ENCODE results near the gene MYO7B.

The MYO7B gene

DNA sequence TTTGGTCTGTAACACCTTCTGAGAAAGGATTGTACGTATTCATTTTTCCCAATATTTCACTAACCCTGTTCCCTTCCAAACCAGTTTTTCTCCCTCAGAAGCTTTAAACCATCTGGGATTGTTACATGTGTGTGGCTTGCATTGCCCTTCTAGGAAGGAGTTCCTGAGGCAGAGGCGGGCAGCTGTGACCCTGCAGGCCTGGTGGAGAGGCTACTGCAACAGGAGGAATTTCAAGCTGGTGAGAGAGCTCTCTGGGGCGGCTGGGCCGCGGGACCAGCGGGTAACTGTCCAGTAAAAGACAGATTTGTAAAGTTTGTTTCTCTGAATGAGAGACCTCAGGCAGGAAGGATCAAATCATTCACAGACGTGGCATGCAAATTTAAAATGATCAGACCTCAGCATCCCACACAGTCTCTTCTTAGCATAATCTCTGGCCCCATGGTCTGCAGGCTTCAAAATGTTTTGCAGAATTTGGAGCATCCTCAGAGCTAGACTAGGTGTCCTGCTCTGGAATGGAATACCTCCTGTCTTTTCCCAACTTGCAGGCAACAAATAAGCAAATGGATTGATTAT is 70.3 kb downstream of the MYO7B start:
- Histone ChIP-seq H3K27ac (ENCODE audit: low read depth, low read length) (no peak overlapping the region), H3K36me3 (ENCODE audit: control insufficient read depth, insufficient read depth, low read length) (no peaks in the 10 kb centered on the region), H3K4me1 (ENCODE audit: control insufficient read depth, insufficient read depth, low read length) (no peaks in the 10 kb centered on the region), H3K4me3 (ENCODE audit: low read length) (no peak overlapping the region), H3K9ac (ENCODE audit: low read length) (no peak overlapping the region), H3K27me3 (ENCODE audit: control insufficient read depth, insufficient read depth, low read length) (no peaks in the 10 kb centered on the region)

DNA sequence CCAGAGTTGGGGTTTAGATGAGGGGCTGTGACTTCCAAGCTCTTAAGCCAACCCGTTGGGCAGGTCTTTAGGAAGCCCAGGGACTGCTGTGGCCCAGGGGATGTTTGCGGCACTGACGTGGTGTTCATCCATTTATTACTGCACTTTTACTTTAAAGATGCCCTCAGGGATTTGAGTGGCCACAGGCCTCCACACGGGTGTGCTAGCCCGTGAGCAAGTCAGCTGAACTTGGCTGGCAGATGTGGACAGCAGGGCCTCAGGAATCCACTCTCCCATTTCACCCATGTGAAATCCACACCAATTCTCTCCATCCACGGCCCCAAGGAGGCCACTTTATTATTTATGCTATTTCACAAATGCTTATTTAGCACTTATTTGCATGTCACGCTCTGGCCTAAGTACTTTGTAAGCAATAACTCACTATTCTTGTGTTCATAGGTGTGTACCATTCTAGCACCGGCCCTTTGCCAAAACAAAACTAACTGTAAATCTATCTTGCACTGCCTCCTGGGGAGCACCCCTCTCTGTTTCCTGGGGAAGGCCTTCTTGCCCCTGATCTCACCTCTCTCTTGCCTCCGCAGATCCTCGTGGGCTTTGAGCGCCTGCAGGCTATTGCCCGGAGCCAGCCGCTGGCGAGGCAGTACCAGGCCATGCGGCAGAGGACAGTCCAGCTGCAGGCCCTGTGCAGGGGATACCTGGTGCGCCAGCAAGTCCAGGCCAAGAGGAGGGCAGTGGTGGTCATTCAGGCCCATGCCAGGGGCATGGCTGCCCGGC is 71.3 kb downstream of the MYO7B start:
- Histone ChIP-seq H3K27me3 (ENCODE audit: control insufficient read depth, insufficient read depth, low read length) (no peaks in the 10 kb centered on the region), H3K27ac (ENCODE audit: low read depth, low read length) (no peak overlapping the region), H3K4me3 (ENCODE audit: low read length) (no peak overlapping the region), H3K9ac (ENCODE audit: low read length) (no peak overlapping the region), H3K4me1 (ENCODE audit: control insufficient read depth, insufficient read depth, low read length) (no peaks in the 10 kb centered on the region), H3K36me3 (ENCODE audit: control insufficient read depth, insufficient read depth, low read length) (no peaks in the 10 kb centered on the region)

DNA sequence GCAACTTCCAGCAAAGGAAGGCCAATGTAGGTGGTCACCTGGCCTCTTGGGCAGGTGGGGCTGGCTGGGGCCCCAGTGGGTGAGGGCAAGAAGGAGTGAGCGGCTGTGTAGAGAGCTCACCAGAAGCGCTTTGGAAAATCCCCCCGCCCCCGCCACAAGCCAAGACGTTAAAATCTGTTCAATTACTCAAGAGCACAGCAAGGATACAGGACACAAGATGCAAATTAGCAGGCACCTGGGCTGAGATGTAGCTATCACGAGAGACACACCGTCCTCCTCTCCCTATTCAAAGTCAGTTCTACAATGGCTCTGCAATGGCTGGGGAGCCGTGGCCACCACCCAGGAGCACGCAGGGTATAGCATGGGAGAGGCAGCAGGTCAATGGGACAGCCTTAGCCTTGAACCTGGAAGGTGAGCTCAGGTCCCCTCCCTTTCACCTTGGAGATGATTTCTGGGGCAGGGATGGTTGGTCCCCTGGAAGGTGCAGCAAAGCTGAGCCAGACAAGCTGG is 72.0 kb downstream of the MYO7B start:
- no peak overlapping the region for H3K9ac ChIP-seq (ENCODE audit: low read length)
- H3K4me1 ChIP-seq (ENCODE audit: control insufficient read depth, insufficient read depth, low read length) = no peaks in the 10 kb centered on the region
- H3K27ac ChIP-seq (ENCODE audit: low read depth, low read length) = no peak overlapping the region
- H3K36me3 ChIP-seq (ENCODE audit: control insufficient read depth, insufficient read depth, low read length) = no peaks in the 10 kb centered on the region
- H3K4me3 ChIP-seq (ENCODE audit: low read length) = no peak overlapping the region
- H3K27me3 ChIP-seq (ENCODE audit: control insufficient read depth, insufficient read depth, low read length) = no peaks in the 10 kb centered on the region

DNA sequence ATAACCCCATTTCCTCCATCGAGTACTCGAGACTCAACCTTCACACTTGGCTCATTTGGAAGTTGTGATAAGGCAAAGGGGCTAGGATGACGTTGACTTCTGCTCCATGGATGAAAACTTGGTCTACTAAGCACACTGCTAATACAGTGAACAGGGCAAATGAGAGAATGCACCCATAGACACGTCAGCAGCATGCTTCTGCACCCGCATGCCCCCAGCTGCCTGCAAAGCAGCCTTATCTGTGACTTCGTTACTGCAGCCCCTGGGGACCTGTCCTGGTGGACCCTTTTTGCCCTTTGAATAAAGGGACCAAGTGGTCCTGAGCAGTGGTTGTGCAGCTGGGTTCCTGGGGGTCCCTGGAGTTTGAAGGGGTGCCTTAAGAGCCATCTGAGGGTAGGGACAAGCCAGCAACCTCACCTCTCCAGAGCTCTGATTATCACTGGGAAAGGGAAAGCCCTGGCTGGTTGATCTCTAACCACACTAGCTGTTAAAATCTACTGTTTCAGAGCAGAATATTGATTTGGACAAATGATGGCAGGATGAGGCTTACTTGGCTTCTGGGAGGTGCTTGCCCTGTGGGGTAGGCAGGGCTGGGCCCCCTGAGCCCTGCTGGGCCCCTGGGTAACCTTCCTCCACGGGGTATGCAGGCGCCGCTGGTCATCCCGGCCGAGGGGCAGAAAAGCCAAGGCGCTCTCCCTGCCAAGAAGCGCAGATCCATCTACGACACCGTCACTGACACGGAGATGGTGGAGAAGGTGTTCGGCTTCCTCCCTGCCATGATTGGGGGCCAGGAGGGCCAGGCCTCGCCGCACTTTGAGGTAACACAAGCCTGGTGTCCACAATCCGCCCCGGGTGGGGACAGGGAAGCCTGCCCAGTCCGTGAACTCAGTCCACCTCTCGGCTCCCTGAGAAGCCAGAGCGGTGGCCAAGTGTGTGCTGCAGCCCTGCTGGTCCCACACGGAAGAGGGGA is 72.9 kb downstream of the MYO7B start:
- no peaks in the 10 kb centered on the region for H3K4me1 ChIP-seq (ENCODE audit: control insufficient read depth, insufficient read depth, low read length)
- no peak overlapping the region for H3K9ac ChIP-seq (ENCODE audit: low read length)
- no peaks in the 10 kb centered on the region for H3K36me3 ChIP-seq (ENCODE audit: control insufficient read depth, insufficient read depth, low read length)
- no peak overlapping the region for H3K4me3 ChIP-seq (ENCODE audit: low read length)
- H3K27ac ChIP-seq (ENCODE audit: low read depth, low read length) = no peak overlapping the region
- no peaks in the 10 kb centered on the region for H3K27me3 ChIP-seq (ENCODE audit: control insufficient read depth, insufficient read depth, low read length)

- Histone ChIP-seq H3K4me3 (ENCODE audit: low read length) (no peak overlapping the region), H3K27ac (ENCODE audit: low read depth, low read length) (no peak overlapping the region)
These were observed 73.7 kb downstream of the MYO7B start for GRCh38 chr2:127609031-127609751.

GRCh38 chr2:127609818-127610217 is 74.3 kb downstream of the MYO7B start:
- Histone ChIP-seq H3K9ac (ENCODE audit: low read length) (no peak overlapping the region), H3K27me3 (ENCODE audit: control insufficient read depth, insufficient read depth, low read length) (no peaks in the 10 kb centered on the region), H3K36me3 (ENCODE audit: control insufficient read depth, insufficient read depth, low read length) (peaks cover 3% of the 10 kb centered on the region), H3K4me1 (ENCODE audit: control insufficient read depth, insufficient read depth, low read length) (no peaks in the 10 kb centered on the region), H3K27ac (ENCODE audit: low read depth, low read length) (no peak overlapping the region), H3K4me3 (ENCODE audit: low read length) (no peak overlapping the region)

More at GRCh38 chr2:127609031-127609751, 73.7 kb downstream of the MYO7B start:
- H3K27me3 ChIP-seq (ENCODE audit: control insufficient read depth, insufficient read depth, low read length) = no peaks in the 10 kb centered on the region
- H3K9ac ChIP-seq (ENCODE audit: low read length) = no peak overlapping the region
- H3K36me3 ChIP-seq (ENCODE audit: control insufficient read depth, insufficient read depth, low read length) = no peaks in the 10 kb centered on the region
- no peaks in the 10 kb centered on the region for H3K4me1 ChIP-seq (ENCODE audit: control insufficient read depth, insufficient read depth, low read length)

DNA sequence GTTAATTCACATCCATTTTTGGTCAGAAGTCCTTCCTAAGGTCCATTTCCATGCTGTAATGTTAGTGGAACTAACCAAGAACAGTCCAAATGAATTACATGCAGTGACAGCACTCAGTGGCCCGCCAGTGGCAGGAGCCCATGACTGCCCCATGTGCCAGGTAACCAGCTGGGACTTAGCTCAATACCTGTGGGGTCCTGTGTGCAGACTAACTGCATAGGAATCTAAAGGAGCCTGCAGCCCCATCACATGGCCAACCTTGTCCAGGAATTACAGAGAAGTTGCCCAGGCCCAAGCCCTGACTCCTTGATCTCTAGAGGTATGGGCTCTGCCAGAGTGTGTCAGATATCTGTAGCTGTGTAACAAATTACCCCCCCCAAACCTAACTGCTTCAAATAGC is 75.1 kb downstream of the MYO7B start:
- no peaks in the 10 kb centered on the region for H3K4me1 ChIP-seq (ENCODE audit: control insufficient read depth, insufficient read depth, low read length)
- no peak overlapping the region for H3K4me3 ChIP-seq (ENCODE audit: low read length)

GRCh38 chr2:127611076-127611925 is 75.8 kb downstream of the MYO7B start:
- H3K36me3 ChIP-seq (ENCODE audit: control insufficient read depth, insufficient read depth, low read length) = peaks cover 3% of the 10 kb centered on the region

More for the DNA sequence above, 75.1 kb downstream of the MYO7B start:
- Histone ChIP-seq H3K27me3 (ENCODE audit: control insufficient read depth, insufficient read depth, low read length) (no peaks in the 10 kb centered on the region), H3K36me3 (ENCODE audit: control insufficient read depth, insufficient read depth, low read length) (peaks cover 3% of the 10 kb centered on the region), H3K9ac (ENCODE audit: low read length) (no peak overlapping the region), H3K27ac (ENCODE audit: low read depth, low read length) (no peak overlapping the region)

GRCh38 chr2:127612111-127612822 is 76.8 kb downstream of the MYO7B start:
- Histone ChIP-seq H3K27me3 (ENCODE audit: control insufficient read depth, insufficient read depth, low read length) (no peaks in the 10 kb centered on the region), H3K4me1 (ENCODE audit: control insufficient read depth, insufficient read depth, low read length) (no peaks in the 10 kb centered on the region), H3K4me3 (ENCODE audit: low read length) (no peak overlapping the region), H3K36me3 (ENCODE audit: control insufficient read depth, insufficient read depth, low read length) (peaks cover 3% of the 10 kb centered on the region), H3K27ac (ENCODE audit: low read depth, low read length) (no peak overlapping the region), H3K9ac (ENCODE audit: low read length) (no peak overlapping the region)

More at GRCh38 chr2:127611076-127611925, 75.8 kb downstream of the MYO7B start:
- H3K27me3 ChIP-seq (ENCODE audit: control insufficient read depth, insufficient read depth, low read length) = no peaks in the 10 kb centered on the region
- no peaks in the 10 kb centered on the region for H3K4me1 ChIP-seq (ENCODE audit: control insufficient read depth, insufficient read depth, low read length)
- H3K4me3 ChIP-seq (ENCODE audit: low read length) = no peak overlapping the region
- no peak overlapping the region for H3K9ac ChIP-seq (ENCODE audit: low read length)
- H3K27ac ChIP-seq (ENCODE audit: low read depth, low read length) = no peak overlapping the region

DNA sequence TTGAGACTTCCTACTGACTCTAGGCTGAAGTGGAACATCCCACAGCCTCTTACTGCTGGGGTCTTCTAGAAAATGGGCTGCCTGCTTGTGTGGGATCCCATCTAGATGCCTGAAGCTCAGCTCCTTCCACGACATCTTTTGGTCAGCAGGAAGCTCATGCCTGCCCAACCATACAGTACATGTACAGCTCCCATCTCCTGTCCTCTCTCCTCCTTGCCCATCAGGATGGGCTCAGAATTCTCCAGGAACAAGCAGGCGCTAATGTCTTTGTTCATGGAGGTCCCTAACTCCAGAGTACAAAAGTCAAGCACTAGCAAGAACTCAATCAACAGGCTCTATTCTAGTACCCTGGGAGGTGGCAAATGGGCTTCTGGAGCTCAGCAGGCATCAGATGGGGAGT is 78.8 kb downstream of the MYO7B start:
- Histone ChIP-seq H3K36me3 (ENCODE audit: control insufficient read depth, insufficient read depth, low read length) (peaks cover 3% of the 10 kb centered on the region), H3K9ac (ENCODE audit: low read length) (no peak overlapping the region), H3K4me3 (ENCODE audit: low read length) (no peak overlapping the region), H3K4me1 (ENCODE audit: control insufficient read depth, insufficient read depth, low read length) (no peaks in the 10 kb centered on the region), H3K27me3 (ENCODE audit: control insufficient read depth, insufficient read depth, low read length) (no peaks in the 10 kb centered on the region), H3K27ac (ENCODE audit: low read depth, low read length) (no peak overlapping the region)

- H3K9ac ChIP-seq (ENCODE audit: low read length) = no peak overlapping the region
- peaks cover 3% of the 10 kb centered on the region for H3K36me3 ChIP-seq (ENCODE audit: control insufficient read depth, insufficient read depth, low read length)
- H3K27me3 ChIP-seq (ENCODE audit: control insufficient read depth, insufficient read depth, low read length) = no peaks in the 10 kb centered on the region
- no peaks in the 10 kb centered on the region for H3K4me1 ChIP-seq (ENCODE audit: control insufficient read depth, insufficient read depth, low read length)
- H3K27ac ChIP-seq (ENCODE audit: low read depth, low read length) = no peak overlapping the region
- no peak overlapping the region for H3K4me3 ChIP-seq (ENCODE audit: low read length)
These were observed 79.2 kb downstream of the MYO7B start for GRCh38 chr2:127614731-127615130.
